GM21529 (cell line): ENCODE measurements around the gene BMP10.

Experiments used
- ATAC-seq: cut with Tn5 transposase; IDR thresholded peaks from one replicate; pipeline ENCODE4 v1.9.1; 2021; ENCODE audit not compliant: unreplicated experiment

BMP10 gene, protein sequence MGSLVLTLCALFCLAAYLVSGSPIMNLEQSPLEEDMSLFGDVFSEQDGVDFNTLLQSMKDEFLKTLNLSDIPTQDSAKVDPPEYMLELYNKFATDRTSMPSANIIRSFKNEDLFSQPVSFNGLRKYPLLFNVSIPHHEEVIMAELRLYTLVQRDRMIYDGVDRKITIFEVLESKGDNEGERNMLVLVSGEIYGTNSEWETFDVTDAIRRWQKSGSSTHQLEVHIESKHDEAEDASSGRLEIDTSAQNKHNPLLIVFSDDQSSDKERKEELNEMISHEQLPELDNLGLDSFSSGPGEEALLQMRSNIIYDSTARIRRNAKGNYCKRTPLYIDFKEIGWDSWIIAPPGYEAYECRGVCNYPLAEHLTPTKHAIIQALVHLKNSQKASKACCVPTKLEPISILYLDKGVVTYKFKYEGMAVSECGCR

DNA sequence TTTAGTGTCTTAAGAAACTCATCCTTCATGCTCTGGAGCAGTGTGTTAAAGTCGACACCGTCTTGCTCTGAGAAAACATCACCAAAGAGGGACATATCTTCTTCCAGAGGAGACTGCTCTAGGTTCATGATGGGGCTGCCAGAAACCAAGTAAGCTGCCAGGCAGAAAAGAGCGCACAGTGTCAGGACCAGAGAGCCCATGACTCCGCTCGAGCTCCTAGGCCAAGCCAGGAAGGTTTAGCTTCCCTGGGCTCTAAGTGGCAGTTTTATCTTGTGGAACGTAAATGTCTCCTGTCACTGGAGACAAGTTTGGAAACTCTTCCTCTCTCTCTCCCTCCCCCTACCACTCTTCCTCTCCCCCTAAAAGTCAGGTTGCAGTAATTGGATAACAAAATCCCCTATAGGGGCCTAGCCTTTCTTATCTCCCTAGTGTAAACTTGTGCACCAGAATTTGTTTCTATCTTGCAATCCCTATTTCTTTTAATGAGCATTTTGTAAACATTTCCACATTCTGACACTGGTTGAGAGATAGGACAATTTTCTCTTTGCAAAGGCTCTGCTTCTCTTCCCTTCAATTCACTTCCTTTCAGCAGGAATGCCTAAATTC lies at the start of gene BMP10:
Gene BMP10 (minus strand): TSS at position 239 of the 606 bp plus-strand sequence. CDS start 39 bp downstream, at position 200.
- ATAC-seq: no peak

DNA sequence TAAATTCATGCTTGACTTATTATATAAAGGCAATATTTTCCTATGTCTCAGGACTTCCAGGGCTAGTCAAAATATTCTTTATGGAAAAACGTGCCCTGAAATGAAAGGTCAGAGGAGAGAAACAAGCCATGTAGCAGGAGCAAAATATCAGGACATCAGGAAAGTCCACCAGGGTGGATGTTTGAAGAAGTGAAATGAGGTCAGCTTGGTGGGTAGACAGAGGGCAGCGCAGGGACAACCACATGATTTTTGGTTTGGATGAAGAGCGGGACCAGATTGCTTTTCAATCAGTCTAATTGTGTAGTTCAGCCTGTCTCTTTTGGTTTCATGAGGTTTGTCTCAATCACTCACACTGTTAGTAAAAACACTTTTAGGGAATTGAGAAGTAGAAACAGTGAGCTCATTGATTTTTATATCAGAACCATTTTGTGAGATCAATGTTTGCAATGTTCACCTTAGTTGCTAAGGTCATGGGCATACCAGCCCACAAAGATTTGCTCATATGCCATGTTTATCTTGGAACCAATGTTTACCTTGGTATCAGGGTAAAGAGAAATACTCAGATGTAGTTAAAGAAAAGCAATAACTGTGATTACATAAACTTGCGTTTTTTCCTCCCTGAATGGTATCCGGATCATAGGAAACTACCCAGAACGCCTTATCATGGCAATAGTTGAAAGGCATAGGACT lies 49.4 kb upstream of the BMP10 start:
- no peak for ATAC-seq

DNA sequence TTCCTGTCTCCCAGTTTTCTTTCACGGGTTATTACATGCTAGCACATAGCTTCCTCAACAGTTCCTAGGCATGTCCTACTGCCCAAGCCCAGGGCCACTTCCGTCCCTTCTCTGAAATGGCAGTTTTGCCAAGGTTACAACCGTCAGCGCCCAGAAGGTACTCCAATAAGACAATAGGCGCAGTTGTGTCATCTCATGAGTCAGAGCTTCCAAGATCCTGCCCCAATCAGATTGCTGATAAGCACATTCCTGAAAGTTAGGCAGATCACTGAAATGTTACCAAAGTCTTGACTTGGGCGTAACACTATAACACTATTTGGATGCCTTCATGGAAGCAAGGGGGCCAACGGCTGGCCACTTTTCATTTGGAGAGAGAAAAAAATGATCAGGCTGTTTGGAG lies 47.3 kb upstream of the BMP10 start:
- no peak for ATAC-seq

DNA sequence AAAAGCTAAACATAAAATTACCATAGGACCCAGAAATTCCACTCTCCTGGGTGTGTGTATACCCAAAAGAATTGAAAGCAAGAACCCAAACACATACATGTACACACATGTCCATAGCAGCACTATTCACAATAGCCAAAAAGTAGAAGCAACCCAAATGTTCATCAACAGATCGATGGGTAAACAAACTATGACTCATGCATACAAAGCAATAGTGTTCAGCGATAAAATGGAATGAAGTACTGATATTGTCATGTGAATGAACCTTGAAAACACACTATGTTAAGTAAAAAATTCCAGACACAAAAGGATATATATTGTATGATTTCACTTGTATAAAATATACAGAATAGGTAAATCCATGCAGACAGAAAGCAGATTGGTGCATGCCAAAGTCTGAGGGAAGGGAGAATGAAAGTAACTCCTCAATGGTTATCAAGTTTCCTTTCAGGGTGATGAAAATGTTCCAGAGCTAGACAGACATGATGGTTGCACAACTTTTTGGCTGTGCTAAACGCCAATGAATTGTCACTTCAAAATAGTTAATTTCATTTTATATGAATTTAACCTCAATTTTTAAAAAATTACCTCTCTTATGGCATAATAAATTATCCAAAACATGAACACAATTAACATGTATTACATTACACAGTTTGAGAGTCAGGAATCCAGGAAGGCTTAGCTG lies 46.0 kb upstream of the BMP10 start:
- no peak for ATAC-seq

DNA sequence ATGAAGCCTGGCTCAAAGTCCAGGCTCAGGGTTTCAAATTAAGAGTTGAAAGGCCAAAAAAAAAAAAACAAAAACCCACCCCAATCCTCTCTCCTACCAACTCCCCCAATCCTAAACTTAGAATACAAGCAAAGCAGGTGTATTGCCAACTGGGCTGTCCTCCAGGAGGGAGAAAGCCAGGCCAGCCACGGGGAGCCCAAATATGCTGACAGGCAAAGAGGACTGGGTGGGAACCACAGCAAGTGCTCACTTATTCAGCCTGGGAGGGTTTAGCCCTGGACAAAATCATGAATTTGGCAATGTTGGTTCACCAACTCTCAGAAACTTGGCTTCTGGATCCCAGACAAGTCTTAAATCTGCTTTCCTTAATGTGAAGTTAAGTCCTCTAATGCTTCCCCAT lies 45.0 kb upstream of the BMP10 start:
- no peak for ATAC-seq

DNA sequence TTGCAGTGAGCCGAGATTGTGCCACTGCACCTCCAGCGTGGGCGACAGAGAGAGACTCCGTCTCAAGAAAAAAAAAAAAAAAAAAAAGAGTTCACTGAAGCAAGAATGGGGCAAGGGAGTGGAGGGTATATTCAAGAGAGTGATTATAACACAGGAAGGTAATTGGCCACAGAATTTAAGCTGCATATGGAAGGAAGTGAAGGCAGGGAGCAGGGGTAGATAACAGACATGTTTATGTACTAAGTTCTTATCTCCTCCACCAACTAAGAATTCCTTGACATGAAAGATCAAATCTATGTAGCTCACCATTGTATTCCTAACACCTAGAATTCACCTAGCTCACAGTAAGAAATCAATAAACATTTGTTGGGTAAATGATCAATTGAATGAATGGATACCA lies 44.2 kb upstream of the BMP10 start:
- no peak for ATAC-seq

DNA sequence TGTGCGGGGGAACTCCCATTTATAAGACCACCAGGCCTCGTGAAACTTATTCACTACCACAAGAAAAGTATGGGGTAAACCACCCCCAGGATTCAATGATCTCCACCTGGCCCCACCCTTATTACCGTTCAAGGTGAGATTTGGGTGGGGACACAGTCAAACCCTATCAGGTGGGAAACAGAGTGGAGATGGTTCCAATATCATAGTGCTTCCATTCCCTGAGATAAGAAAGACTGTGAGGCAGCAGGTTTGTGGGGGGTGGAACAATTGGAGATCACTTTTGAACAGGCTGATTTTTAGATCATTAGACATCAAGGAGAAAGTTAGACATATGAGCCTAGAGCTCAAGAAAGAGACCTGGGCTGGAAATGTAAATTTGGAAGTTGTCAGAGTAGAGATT lies 42.2 kb upstream of the BMP10 start:
- ATAC-seq: no peak

DNA sequence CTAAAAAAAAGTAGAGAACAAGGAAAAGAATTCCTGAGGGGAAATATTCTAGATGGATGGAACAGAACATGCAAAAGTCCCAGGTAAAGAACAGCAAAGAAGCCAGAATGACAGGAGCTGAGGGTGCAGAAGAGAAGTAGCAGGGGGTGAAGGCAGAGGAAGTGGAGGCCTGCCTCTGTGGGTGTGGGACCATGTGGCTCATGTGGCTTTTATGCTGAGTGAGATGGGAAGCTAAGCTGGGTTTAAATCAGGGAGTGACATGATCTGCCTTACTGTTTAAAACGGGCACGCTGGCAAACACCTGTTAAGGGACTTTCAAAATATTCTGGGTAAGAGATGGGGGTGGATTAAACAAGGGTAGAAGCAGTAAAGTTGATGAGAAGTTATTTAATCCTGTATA lies 41.5 kb upstream of the BMP10 start:
- ATAC-seq: no peak

DNA sequence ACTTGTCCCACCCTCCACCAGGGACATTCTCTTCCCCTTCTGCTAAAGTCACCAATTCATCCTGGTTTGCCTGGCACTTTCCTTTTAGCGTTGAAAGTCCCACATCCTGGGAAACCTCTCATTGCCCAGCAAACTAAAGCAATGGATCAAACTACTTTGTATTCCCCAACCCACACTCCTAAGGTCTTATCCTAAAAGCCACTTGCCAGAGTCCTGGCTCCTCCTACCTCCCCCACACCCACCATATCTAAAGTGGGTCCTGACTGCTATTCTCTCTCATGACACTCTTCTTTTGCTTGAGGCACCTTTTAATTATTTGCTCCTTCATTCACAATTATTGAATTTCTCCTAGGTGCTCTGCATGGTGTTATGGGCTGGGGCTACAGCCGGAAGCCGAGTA lies 40.9 kb upstream of the BMP10 start:
- no peak for ATAC-seq

DNA sequence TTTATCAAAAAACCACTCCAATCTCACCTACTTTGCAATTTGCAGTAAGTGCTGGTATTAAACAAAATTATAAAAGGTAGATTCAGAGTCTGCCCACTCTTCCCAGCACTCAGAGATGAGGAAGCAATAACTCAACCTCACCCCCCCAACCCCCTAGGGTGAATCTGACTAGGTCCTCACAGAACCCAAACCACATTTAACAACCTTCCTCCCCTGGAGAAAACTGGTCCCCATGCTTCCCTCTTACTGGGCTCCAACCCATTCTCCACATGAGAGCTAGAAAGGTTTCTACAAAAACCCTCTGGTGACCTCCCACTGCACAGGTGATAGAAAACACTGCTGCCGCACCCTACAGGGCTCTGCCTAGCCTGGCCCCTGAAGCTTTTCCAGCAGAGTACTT lies 40.5 kb upstream of the BMP10 start:
- ATAC-seq: no peak

DNA sequence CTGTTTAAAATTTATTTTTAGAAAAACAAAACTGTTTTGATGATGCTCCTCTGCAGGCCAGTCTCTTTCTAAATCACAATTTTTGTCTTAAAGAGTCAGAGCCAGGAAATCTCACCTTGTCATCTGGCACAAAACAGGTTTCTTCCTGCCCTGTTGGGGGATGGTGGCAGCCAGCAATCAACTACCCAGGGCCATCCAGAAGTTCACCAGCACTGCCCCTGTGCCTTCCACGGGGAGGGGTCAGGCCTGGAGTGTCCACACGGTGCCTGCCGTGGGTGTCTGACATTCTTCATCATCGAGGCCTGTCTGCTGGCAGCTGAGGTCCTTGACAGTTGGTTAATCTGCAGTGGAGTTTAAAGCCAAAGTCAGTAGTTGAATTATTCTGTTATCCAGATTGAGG lies 40.0 kb upstream of the BMP10 start:
- no peak for ATAC-seq

DNA sequence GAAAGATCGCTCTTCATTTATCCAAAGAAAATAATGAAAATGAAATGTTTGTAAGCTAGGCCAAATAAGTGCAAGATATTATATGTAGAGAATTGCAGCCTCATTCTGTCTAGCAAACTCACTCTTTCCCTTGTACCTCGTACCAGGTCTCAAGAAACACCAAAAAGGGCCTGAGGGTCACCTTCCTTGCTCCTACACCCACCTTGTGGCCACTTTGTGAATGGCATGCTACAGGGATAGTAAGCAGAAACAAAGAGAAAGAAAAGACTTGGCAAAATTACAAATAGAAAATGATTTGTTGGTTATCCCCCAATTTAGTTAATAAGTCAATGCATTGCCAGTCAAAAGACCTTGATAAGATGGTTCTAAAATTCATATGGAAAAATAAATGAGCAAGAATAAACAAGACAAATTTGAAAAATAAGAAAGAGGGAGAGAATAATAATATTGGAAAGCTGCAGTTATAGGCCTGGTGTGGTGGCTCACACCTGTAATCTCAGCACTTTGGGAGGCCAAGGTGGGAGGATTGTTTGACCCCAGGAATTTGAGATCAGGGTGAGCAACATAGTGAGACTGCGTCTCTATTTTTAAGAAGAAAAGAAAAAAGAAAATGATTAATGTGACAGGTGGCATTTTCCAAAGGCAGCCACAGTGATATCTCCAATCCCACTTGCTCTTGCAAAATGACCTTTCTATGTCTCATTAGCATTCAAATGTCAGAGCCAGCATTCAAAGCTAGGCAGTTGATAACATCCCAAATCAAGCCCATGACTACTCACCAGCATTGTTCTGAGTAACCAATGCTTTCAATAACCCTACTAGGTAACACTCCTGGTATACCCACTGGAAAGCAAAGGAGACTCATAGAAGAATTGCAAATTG lies 38.8 kb upstream of the BMP10 start:
- ATAC-seq: peak; percentile 50

DNA sequence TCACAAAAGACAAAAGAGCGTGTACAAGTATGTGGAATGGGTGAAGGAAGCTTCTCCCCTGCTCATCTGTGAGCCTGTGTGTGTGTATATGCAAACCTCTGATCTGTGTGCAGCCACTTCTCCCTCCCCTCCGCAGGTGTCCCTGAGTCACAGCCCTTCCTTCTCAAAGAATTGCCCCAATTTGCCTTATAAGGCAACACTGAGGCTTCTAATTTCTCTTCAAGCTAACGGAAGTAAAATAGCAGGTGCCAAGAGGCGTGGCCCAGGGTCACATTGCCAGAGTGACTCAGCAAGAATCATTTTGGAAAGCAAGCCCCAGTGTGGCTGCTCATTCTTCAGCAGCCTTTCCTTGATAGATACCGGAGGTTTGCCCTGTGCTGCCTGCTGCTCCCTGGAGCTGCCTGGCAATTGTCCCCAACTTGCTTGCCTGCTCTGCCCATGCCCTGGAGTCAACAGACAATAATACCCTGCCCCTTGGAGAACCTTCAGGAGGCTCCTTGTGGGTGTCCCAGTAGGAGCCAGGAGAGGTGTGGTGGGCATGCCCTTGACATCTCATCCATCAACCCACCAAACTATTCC lies 37.3 kb upstream of the BMP10 start:
- peak; percentile 96 for ATAC-seq

DNA sequence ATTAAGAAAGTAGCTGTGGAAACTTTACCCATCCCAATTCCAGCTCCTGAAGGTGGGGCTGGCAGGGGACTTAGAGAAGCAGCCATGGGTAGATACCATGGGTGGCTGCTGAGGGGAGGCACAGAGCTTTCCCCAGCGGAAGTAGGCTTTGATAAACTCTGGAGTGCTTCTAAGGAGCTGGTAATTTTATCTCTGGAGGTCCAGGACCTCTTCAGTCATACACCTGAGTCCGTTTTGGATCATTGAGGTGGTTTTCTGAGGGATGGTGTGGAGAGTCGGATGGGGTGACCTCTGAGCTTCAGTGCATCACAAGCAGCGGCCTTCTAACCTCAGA lies 36.7 kb upstream of the BMP10 start:
- peak; percentile 20 for ATAC-seq

DNA sequence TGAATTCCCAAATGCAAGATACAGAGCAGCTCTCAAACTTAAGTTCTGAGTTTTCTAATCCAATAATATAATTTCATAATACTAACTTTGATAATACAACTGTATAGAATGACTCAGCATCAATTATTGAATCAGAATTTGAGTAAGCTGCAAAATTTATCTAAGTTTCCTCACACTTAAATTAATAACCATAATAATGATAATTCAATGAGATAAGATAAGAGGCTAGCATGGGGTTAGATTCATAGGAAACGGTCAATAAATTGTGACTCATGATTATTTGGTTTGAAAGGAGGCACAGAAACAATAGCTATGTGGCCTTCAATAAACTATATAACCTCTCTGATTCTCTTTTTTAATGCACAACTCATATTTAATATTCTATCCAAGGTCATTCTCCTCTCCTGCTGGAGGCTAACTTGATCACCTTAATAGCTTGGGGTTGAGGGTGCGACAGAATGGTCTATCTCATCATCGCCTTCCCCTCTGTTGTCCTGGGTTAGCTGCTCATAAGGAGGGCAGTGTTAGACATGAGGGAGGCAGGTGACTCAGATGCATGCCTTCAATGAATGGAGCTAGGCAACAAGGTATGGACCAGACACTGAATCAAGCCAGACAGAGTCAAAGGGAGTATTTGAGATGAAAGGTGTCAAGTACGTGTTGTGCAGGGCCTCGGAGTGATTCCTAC lies 36.2 kb upstream of the BMP10 start:
- ATAC-seq: no peak

DNA sequence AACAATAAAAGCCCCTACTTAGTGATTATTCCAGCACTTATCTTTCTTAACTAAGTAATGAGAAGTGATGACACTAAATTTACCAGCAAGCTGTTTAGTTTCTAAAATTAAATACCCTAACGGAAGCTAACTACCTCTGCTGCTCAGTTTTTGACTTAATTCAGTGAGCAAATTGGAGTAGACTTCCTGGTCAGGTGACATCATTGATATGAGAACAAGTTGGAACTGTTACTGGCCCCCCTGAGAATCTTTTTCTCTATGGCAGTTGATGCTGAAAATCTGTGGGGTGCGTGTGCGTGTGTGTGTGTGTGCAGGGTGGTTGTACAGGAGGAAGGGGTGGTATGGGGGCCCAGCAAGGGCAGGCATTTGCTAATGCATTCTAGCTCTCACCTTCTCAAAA lies 35.5 kb upstream of the BMP10 start:
- no peak for ATAC-seq

DNA sequence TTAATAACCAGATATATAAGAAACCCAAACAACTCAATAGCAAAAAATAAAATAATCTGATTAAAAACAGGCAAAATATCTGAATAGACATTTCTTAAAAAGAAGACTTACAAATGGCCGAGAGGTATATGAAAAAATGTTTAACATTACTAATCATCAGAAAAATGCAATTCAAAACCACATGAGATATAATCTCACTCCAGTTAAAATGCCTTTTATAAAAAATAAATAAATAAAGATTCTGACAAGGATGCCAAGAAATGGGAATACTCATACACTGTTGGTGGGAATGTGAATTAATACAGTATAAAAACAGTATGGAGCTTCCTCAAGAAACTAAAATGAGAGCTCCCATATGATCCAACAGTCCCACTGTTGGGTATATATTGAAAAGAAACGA lies 33.9 kb upstream of the BMP10 start:
- no peak for ATAC-seq

DNA sequence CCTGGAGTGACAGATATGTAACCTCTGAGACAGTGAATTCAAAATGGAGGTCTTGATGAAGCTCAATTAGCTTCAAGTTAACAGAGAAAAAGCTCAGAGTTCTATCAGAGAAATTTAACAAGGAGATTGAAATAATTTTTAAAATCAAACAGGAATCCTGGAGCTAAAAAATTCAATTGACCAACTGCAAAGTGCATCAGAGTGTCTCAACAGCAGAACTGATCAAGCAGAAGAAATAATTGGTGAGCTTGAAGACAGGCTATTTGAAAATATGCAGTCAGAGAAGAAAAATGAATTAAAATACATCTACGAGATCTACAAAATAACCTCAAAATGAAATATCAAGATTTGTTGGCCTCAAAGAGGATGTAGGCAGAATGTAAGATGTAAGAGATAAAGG lies 30.4 kb upstream of the BMP10 start:
- no peak for ATAC-seq

DNA sequence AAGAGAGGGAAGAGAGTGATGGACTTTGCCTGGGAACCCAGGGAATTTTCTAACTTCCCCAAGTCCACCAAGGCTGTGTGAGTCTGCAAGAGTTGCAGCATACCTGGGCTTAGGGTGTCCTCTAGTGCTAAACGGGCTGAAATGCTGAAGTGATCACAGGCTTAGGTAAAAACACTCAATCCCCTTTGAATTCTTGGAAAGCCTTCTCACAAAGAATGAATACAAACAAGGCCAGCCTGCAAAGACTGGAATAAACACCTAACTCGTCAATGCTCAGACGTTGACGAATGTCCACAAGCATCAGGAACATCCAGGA lies 30.0 kb upstream of the BMP10 start:
- ATAC-seq: no peak
